Activated CD8-positive, alpha-beta memory T cell treated with anti-CD3 and anti-CD28 coated beads, Interleukin-2, amount 50 U/mL, for 24 hours (primary cell): ENCODE data around the gene PRKD1.
"Not testable (repeated sequence)": the region's sequence is repeated elsewhere in the genome, so short reads cannot be mapped to it uniquely, and the experiment has no call there.

ENCODE experiments used
- DNase-seq: peaks from one replicate; pipeline ENCODE4 v3.0.0-alpha.2; 2020; ENCODE audit errors: extremely low read depth

PRKD1 gene

GRCh38 chr14:29799464-29800095 lies 128.1 kb downstream of the PRKD1 start:
- no peak for DNase-seq

DNA sequence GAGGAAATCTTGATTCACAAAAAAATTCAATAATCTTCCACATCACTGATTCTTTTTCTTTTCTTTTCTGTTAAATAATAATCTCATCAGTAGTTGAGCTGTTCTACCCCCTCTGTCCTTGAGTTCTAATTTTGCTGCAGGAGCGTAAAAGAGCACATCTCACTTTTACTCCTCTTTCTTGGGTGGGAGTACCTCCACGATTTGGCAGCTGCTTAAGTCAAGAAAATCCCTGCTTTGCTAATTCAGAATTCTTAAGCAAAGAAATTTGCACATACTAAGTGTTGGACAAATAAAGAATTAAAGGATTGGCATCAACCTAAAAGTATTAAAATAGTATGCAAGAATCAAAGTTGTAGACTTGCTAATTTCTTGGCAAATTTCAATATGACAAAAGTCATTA lies 128.8 kb downstream of the PRKD1 start:
- no peak for DNase-seq

DNA sequence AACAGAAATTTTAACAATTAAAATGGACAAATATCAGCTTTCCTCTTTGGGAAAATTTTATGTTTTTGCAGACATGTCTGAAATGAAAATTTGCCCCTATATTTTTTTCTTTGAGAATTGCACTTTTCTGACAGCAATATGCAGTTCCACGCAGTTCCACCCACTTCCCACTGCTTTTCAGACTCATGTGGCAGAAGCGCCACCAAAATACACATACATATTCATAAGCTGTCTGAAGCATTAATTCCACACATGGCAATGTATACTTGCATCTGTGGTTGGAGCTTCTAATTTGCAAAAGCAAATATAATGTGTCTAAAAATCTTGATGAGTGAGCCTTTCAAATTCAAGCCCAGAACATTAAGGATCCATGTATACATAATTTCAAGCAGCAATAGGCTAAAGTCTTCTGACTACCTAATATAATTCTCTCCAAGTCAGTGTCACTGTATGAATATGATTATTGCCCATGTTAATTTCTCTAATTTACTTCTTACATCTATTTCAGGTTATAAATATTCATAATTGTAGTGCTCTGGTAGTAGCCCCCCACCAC lies 129.5 kb downstream of the PRKD1 start:
- no peak for DNase-seq

DNA sequence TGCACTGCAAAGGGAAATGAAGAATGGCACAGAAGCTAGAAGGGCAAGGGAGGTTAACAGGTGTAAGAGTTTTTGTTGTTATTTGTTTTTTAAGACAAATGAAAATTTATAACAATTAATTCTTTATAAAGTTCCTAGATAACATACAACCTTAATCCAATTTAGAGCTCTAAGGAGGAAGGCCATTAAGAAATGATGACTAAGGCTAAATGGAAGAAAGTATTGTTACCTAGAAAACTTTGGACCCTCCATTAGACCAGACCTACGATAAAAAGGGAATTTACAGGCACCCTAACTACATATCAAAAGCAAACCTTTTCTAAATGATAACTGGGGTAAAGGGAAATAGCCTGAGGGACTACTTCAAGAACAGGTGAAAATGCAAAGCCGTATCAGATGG lies 130.8 kb downstream of the PRKD1 start:
- DNase-seq: no peak

DNA sequence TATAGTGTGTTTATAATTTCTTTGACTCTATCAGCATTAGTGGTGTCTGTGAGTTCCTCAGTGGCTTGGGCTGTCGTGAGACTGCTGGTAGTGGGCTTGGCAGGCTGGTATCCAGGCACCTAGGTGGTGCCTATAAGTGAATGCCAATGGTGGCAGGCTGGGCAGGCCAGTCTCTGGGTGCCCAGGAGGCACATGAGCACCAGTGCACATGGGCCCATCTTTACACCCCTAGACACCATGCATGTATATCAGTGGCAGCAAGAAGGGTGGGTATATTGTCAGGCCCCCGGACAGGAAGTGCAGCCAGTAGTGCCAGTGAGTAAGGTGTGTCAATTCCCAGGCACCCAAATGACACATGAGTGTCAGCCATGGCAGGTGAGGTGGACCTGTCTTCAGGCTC lies 138.2 kb downstream of the PRKD1 start:
- DNase-seq: no peak

DNA sequence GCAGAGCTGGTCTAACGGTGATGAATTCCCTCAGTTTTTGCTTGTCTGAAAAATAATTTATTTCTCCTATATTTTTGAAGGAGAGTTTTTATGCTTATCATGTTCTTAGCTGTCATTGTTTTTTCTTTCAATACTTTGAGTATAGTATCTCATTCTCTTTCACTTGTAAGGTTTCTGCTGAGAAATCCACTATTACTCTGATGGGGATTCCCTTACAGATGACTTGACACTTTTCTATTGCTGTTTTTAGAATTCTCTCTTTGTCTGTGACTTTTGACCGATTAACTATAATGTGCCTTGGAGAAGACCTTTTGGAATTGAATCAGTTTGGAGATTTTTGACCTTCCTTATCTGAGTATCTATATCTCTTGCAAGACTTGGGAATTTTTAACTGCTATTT lies 139.6 kb downstream of the PRKD1 start:
- no peak for DNase-seq

- no peak for DNase-seq
Observed at GRCh38 chr14:29783556-29783955, 144.1 kb downstream of the PRKD1 start.

DNA sequence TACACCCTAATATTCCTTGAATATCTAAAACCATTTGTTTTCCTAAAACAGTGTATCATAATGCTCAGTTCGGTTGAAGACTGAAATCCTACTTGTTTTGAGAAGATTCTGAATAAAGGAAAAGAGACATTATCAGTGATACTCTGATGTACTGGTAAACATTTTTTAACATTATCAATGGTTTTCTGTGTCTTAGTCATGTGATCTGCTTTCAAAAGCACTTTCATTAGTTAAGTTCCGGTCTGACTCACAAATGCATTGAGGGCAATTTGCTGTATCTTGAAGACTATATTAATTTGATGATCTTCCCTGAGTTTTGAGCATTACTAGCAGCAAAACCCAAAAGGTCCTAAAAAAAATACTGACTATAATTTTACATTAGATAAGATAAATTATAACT lies 145.6 kb downstream of the PRKD1 start:
- no peak for DNase-seq

DNA sequence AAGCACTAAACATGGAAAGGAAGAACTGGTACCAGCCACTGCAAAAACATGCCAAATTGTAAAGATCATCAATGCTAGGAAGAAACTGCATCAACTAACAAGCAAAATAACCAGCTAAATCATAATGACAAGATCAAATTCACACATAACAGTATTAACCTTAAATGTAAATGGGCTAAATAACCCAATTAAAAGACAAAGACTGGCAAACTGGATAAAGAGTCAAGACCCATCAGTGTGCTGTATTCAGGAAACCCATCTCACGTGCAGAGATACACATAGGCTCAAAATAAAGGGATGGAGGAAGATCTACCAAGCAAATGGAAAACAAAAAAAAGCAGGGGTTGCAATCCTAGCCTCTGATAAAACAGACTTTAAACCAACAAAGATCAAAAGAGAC lies 150.5 kb downstream of the PRKD1 start:
- DNase-seq: not testable (repeated sequence)

DNA sequence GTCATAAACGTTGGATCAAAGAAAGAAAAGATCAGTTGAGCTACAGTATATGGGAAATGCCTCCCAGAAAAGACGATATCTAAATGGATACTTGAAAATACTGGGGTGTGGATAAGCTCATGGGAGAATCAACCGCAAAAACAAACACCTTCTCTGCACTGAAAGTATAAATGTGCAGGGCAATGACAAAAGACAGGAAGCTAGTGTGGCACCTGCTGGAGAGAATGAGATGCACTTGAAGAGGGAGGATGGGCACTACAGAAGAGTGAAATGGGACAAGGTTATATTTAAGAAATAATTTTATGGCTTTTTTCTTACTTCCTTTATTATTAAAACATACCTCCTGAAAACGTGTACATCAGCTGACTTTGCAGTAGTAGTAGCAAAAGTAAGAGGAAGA lies 153.7 kb downstream of the PRKD1 start:
- DNase-seq: no peak

DNA sequence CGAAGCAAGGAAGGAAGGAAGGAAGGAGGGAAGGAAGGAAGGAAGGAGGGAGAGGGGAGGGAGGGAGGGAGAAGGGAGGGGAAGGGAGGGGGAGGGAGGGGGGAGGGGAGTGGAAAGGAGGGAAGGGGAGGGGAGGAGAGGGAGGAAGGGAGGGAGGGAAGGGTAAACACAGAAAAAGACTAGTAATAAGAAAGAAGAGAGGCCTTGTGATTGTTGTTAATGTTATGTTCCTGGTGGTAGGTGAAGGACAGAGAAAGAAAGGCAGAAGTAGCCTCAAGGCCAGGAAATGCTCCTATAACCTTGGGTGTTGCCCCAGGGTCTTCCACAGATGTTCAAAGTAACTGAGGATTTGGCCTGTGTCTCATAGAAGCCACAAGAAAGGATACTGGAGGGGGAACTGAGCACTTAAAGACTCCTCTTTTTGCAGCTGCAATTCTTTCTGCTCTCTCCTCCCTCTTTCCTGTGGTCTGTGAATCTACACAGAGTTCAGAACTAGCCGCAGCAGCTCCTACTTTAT lies 164.2 kb downstream of the PRKD1 start:
- DNase-seq: no peak

DNA sequence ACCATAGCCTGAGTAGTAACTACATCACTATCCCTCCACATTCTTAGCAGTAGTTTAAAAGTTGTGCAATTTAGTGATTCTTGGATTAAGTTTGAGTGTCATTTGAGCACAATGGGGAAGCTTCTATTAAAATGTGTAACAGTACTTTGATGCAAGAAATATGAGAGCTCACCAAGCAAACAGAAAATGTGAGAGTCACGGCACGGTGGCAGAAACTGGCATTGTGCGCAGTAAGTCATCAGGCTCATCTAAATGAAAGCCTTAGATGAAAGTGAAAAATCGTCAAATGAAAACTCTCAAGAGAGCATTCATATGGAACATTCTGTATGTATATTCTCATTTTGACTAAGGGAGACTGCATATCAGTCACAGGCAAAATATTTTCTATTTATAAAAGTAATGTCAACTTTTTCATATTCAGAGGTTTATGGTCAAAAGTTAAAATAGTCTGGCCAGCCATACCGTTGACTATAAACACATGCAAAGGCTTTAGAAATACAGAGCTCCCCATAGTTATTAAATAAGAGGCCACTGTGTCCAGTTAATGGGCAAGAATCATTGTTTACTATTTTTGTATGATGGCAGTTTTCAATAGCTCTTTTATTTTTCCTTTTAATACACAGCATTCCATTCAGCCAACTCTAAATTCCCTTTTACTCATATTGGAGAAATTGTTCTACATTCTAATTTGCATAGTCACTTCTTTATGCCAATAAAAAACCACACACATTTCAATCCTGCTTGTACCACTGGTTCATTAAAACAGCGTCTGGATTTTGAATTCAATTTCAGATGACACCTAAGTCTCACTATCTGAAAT lies 167.9 kb downstream of the PRKD1 start:
- no peak for DNase-seq

DNA sequence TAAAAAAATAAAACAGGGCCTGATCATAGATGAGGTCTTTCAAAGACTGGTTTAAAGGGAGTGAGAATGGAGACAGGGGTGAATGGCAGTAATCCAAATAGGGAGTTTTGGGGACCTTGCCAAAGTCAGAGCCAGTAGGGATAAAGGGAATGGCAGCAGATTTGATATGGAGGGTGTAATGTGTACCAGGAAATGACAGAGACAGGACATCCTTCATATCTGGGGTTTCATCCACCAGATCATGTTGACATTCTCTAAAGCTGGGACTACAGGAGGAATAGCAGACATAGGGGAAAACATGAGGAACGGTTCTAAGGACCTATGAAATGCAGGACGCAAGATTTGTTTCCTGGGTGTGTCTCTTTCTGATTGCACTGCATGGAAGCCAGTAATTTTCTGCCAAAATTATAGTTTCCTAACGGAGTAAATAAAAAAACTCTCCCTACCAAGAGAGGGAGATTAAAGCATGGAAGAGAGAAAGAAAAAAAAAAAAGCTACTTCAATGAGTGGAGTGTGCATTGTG lies 169.9 kb downstream of the PRKD1 start:
- DNase-seq: no peak

DNA sequence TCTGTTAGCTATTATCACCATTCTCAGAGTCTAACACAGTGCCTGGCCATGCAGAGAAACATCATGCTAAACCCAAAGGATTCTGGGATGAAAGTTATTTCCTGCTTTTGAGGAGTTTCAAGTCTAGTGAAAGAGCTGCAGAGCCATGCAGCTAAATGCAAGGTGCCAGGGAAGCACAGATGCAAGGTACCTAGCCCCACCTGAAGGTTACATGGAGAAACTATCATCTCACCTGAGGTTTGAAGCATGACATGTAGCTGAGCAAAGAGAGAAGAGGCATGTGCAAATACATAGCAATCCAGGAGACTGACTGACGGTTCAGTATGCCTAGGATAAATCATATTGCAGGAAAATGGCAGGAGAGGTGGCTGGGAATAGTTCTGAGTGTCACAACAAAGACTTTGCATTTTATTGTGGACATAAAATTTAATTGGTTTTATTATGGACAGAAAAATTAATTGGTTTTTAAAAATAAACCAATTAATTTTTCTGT lies 170.4 kb downstream of the PRKD1 start:
- no peak for DNase-seq

DNA sequence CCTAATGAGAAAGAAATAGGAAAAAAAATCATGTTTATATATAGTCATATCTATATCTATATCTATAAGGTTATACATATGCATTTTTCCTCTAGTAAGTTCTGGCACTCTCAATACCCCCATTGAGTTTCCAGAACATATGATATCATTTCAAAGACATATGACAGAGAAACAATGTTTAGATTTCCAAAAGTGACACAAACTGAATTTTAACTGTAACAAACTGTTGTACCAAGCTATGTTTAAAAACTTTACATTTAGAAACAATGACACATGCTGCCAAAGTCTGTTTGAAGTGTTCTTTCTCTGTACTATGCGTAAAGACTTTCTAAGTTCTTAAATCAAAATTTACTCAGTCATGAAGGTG lies 171.6 kb downstream of the PRKD1 start:
- DNase-seq: no peak

GRCh38 chr14:29755311-29756018 lies 172.2 kb downstream of the PRKD1 start:
- no peak for DNase-seq

GRCh38 chr14:29754134-29754533 lies 173.5 kb downstream of the PRKD1 start:
- DNase-seq: no peak

- no peak for DNase-seq
Observed at GRCh38 chr14:29752221-29752923, 175.3 kb downstream of the PRKD1 start.

DNA sequence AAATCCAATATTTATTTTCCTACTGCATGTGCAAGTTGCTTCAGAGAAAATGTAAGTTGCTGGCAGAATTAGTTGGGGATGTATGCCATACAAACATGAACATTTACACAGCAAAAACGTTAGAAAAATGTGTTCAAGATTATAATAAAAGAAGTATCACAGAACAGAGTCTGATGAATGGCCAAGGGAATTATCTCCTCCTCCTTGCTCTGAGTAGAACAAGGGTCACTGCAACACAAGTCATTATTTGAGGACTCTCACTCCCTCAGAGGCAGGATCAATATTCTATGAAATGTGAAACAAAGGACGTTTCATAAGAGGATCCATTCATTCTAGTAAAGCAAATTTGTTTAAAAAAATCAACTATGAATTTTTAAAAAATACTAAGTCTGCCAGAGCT lies 177.8 kb downstream of the PRKD1 start:
- no peak for DNase-seq

GRCh38 chr14:29749327-29749726 lies 178.3 kb downstream of the PRKD1 start:
- DNase-seq: no peak

DNA sequence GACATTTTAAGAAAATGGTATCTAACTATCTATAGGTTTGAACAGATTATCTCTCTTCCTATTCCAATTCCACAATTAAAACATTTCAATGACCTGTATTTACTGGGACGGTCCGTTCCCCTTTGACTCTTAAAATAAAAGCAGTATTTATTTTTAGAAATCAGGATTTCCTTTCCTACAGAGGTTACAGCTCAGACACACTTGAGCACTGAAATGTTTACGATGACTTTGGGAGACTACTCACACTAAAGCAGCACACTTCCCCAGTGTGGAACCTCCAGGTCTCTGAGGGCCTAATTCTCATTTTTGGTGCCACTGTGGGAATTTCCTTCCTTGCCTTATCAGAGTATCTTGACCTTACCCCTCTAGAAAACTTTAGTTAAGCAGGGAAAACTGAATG lies 181.8 kb downstream of the PRKD1 start:
- DNase-seq: no peak
